Measurements from ENCODE around the gene C1QTNF8. TPM values are rescaled to one million over a fixed set of nuclear protein-coding genes. Genes with fewer than 3 reads are reported as not detected.

C1QTNF8 gene
- total RNA-seq, 1 donor from 2014 or later = not detected

GRCh38 chr16:1068451-1068850 lies 27.6 kb downstream of the C1QTNF8 start:
- H3K27me3 Mint-ChIP-seq (ENCODE audit: low read depth, unreplicated experiment) = peaks cover 36% of the 10 kb centered on the region

DNA sequence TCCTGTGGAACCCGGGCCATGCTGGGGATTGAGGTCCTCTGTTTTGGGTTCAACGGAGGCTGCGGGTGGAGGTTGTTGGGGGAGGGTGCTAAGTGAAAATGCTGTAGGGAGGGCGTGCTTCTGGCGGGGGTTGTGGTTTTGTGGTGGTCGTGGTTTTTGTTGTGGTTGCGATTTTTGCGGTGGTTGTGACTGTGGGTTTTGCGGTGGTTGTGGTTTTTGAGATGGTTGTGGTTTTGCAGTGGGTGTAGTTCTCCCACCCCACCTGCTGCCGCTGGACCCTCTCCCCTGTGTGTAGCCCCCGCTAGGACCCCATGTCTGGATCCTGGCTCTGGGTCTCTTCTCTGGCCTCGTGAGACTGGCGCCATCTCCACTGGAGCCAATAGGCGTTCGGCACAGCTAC lies 28.4 kb downstream of the C1QTNF8 start:
- no peak overlapping the region for H3K27ac Mint-ChIP-seq (ENCODE audit: unreplicated experiment)
- no peak overlapping the region for H3K4me3 Mint-ChIP-seq (ENCODE audit: unreplicated experiment)
- no peaks in the 10 kb centered on the region for H3K9me3 Mint-ChIP-seq (ENCODE audit: unreplicated experiment)

More at GRCh38 chr16:1068451-1068850, 27.6 kb downstream of the C1QTNF8 start:
- Histone ChIP-seq H4K20me1 (ENCODE audit: insufficient read depth, low read length) (no peaks in the 10 kb centered on the region), H2AFZ (ENCODE audit: low read depth, low read length) (no peak overlapping the region), H3K27me3 (ENCODE audit: insufficient read depth, low read length) (peaks cover 40% of the 10 kb centered on the region), H3K79me2 (ENCODE audit: insufficient read depth, low read length) (no peaks in the 10 kb centered on the region), H3K27ac (ENCODE audit: low read depth, low read length) (no peak overlapping the region), H3K9me3 (ENCODE audit: insufficient read depth, low read depth, low read length) (no peaks in the 10 kb centered on the region), H3K36me3 (ENCODE audit: insufficient read depth, low read length) (no peaks in the 10 kb centered on the region), H3K4me1 (ENCODE audit: insufficient read depth, low read length) (no peaks in the 10 kb centered on the region), H3K4me3 (ENCODE audit: insufficient read depth, low read depth, low read length) (no peak overlapping the region), H3K4me2 (ENCODE audit: low read length) (no peak overlapping the region), H3K9ac (ENCODE audit: low read length) (no peak overlapping the region)
- Mint-ChIP-seq H3K9me3 (ENCODE audit: unreplicated experiment) (no peaks in the 10 kb centered on the region), H3K4me1 (ENCODE audit: low read depth, unreplicated experiment) (no peaks in the 10 kb centered on the region), H3K4me3 (ENCODE audit: unreplicated experiment) (no peak overlapping the region), H3K36me3 (ENCODE audit: low read depth, unreplicated experiment) (no peaks in the 10 kb centered on the region), H3K27ac (ENCODE audit: unreplicated experiment) (no peak overlapping the region)
- FAIRE-seq (no peak), DNase-seq (ENCODE audit: low read depth) (no peak)
- TF ChIP-seq EZH2 (IDR thresholded peaks at IDR 0.05; ENCODE audit: insufficient read depth, low read length) = no peak
- TF ChIP-seq, protein P1, sequence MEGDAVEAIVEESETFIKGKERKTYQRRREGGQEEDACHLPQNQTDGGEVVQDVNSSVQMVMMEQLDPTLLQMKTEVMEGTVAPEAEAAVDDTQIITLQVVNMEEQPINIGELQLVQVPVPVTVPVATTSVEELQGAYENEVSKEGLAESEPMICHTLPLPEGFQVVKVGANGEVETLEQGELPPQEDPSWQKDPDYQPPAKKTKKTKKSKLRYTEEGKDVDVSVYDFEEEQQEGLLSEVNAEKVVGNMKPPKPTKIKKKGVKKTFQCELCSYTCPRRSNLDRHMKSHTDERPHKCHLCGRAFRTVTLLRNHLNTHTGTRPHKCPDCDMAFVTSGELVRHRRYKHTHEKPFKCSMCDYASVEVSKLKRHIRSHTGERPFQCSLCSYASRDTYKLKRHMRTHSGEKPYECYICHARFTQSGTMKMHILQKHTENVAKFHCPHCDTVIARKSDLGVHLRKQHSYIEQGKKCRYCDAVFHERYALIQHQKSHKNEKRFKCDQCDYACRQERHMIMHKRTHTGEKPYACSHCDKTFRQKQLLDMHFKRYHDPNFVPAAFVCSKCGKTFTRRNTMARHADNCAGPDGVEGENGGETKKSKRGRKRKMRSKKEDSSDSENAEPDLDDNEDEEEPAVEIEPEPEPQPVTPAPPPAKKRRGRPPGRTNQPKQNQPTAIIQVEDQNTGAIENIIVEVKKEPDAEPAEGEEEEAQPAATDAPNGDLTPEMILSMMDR (IDR thresholded peaks at IDR 0.05; ENCODE audit: insufficient read depth, low read depth, low read length) = no peak

DNA sequence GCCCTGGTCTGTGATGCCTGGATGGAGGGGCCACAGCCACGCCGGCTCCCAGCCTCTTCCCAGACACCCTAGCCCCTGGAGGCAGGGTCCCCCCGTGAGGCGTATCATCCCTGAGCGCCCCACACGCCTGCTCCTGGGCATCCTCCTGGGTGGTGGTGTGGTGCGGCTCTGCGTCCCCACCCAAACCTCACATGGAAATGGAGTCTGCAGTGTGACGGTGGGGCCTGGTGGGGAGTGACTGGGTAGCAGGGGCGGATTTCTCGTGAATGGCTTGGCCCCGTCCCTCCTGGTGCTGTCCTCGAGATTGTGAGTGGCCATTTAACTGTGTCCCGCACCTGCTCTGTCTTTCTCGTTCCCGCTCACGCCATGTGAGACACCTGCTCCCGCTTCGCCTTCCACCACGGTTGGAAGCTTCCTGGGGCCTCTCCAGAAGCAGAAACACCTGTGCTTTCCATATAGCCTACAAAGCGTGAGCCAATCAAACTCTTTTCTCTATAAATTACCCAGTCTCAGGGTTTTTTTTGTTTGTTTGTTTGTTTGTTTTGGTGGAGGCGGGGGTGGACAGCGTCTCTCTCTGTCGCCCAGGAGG lies 29.4 kb downstream of the C1QTNF8 start:
- no peaks in the 10 kb centered on the region for H3K79me2 ChIP-seq (ENCODE audit: insufficient read depth, low read length)
- H3K4me1 Mint-ChIP-seq (ENCODE audit: low read depth, unreplicated experiment) = no peaks in the 10 kb centered on the region
- FAIRE-seq (no peak), DNase-seq (ENCODE audit: low read depth) (no peak)
- H3K9ac ChIP-seq (ENCODE audit: low read length) = no peak overlapping the region
- H3K36me3 ChIP-seq (ENCODE audit: insufficient read depth, low read length) = no peaks in the 10 kb centered on the region
- H2AFZ ChIP-seq (ENCODE audit: low read depth, low read length) = no peak overlapping the region
- H3K9me3 ChIP-seq (ENCODE audit: insufficient read depth, low read depth, low read length) = no peaks in the 10 kb centered on the region
- no peak overlapping the region for H3K4me3 ChIP-seq (ENCODE audit: insufficient read depth, low read depth, low read length)
- no peaks in the 10 kb centered on the region for H4K20me1 ChIP-seq (ENCODE audit: insufficient read depth, low read length)
- H3K4me1 ChIP-seq (ENCODE audit: insufficient read depth, low read length) = no peaks in the 10 kb centered on the region
- H3K4me3 Mint-ChIP-seq (ENCODE audit: unreplicated experiment) = no peak overlapping the region
- H3K4me2 ChIP-seq (ENCODE audit: low read length) = no peak overlapping the region
- no peak overlapping the region for H3K27ac ChIP-seq (ENCODE audit: low read depth, low read length)
- H3K9me3 Mint-ChIP-seq (ENCODE audit: unreplicated experiment) = no peaks in the 10 kb centered on the region
- no peak overlapping the region for H3K27ac Mint-ChIP-seq (ENCODE audit: unreplicated experiment)
- TF ChIP-seq, protein P1 (IDR thresholded peaks at IDR 0.05; ENCODE audit: insufficient read depth, low read depth, low read length) = no peak
- no peaks in the 10 kb centered on the region for H3K36me3 Mint-ChIP-seq (ENCODE audit: low read depth, unreplicated experiment)
- peaks cover 30% of the 10 kb centered on the region for H3K27me3 ChIP-seq (ENCODE audit: insufficient read depth, low read length)
- peaks cover 33% of the 10 kb centered on the region for H3K27me3 Mint-ChIP-seq (ENCODE audit: low read depth, unreplicated experiment)

More for the DNA sequence above, 28.4 kb downstream of the C1QTNF8 start:
- no peak overlapping the region for H3K4me3 ChIP-seq (ENCODE audit: insufficient read depth, low read depth, low read length)
- no peaks in the 10 kb centered on the region for H3K79me2 ChIP-seq (ENCODE audit: insufficient read depth, low read length)
- Mint-ChIP-seq H3K27me3 (ENCODE audit: low read depth, unreplicated experiment) (peaks cover 36% of the 10 kb centered on the region), H3K4me1 (ENCODE audit: low read depth, unreplicated experiment) (no peaks in the 10 kb centered on the region), H3K36me3 (ENCODE audit: low read depth, unreplicated experiment) (no peaks in the 10 kb centered on the region)
- TF ChIP-seq, protein P1 (IDR thresholded peaks at IDR 0.05; ENCODE audit: insufficient read depth, low read depth, low read length) = no peak
- no peak for TF ChIP-seq EZH2 (IDR thresholded peaks at IDR 0.05; ENCODE audit: insufficient read depth, low read length)
- peaks cover 36% of the 10 kb centered on the region for H3K27me3 ChIP-seq (ENCODE audit: insufficient read depth, low read length)
- no peak overlapping the region for H3K4me2 ChIP-seq (ENCODE audit: low read length)
- H3K9ac ChIP-seq (ENCODE audit: low read length) = no peak overlapping the region
- no peaks in the 10 kb centered on the region for H4K20me1 ChIP-seq (ENCODE audit: insufficient read depth, low read length)
- no peaks in the 10 kb centered on the region for H3K36me3 ChIP-seq (ENCODE audit: insufficient read depth, low read length)
- FAIRE-seq (no peak), DNase-seq (ENCODE audit: low read depth) (no peak)
- no peaks in the 10 kb centered on the region for H3K9me3 ChIP-seq (ENCODE audit: insufficient read depth, low read depth, low read length)
- H3K4me1 ChIP-seq (ENCODE audit: insufficient read depth, low read length) = no peaks in the 10 kb centered on the region
- no peak overlapping the region for H2AFZ ChIP-seq (ENCODE audit: low read depth, low read length)
- H3K27ac ChIP-seq (ENCODE audit: low read depth, low read length) = no peak overlapping the region

Measured in astrocyte (in vitro differentiated cells and primary cell).